Left lung (tissue), 10 donors: ENCODE results near the gene AUTS2. TPM values are rescaled to one million over a fixed set of nuclear protein-coding genes. Genes with fewer than 3 reads are reported as not detected.

ENCODE experiments used
- ATAC-seq: fragments of 200-7000 bp; cut with Tn5 transposase; one replicate; pipeline ENCODE4 v1.9.1; 2020; ENCODE audit warnings: moderate library complexity
- DNase-seq, 4 donors: peaks; one replicate each; pipeline ENCODE4 v3.0.0-alpha.2; 2013 to 2020
- H3K27ac ChIP-seq, 2 donors: fragments of 200-600 bp; sonication (generic) in 1 of 2; one replicate each; pipeline versions ENCODE4 v1.5.0 to v1.8.0; 2020 to 2021
- H3K27me3 ChIP-seq, 2 donors: fragments of 200-600 bp; sonication (generic) in 1 of 2; one replicate each; pipeline versions ENCODE4 v1.5.0 to v1.8.0; 2020 to 2021
- H3K36me3 ChIP-seq, 2 donors: fragments of 200-600 bp; sonication (generic) in 1 of 2; one replicate each; pipeline versions ENCODE4 v1.5.0 to v1.8.0; 2020 to 2021
- H3K4me1 ChIP-seq, 2 donors: fragments of 200-600 bp; one replicate each; pipeline ENCODE4 v1.8.0; 2021
- H3K4me3 ChIP-seq, 2 donors: fragments of 200-600 bp; sonication (generic) in 1 of 2; one replicate each; pipeline versions ENCODE4 v1.5.0 to v1.8.0; 2020 to 2021; ENCODE audit warnings: mild to moderate bottlenecking in 1 of 2
- H3K9me3 ChIP-seq, 2 donors: fragments of 200-600 bp; sonication (generic) in 1 of 2; one replicate each; pipeline versions ENCODE4 v1.5.0 to v1.8.0; 2020 to 2021
- intact Hi-C, 2 donors: fragments of 100-400 bp; cut with DNase I; formaldehyde crosslinking; loops; one replicate each; pipeline versions ENCODE4 v1.11.2 to v1.14.2; 2022
- polyA plus RNA-seq, 6 donors: library from polyadenylated mRNA; unstranded; fragments of 120-200 nt; gene quantifications; one replicate each; pipeline ENCODE4 v1.2.1, GENCODE V29; 2013; ENCODE audit not compliant: insufficient read length in 6 of 6
- total RNA-seq, 2 donors: library from RNA; stranded (reverse); fragmentation: NEBNext Ultra II Directional; extraction: Animal tissue kit (Norgen Biotek cat#: 25700); gene quantifications; one replicate each; pipeline ENCODE4 v1.2.1, GENCODE V29; 2021
- TF ChIP-seq, protein P1 (sequence below), 2 donors: fragments of 200-600 bp; sonication (generic) in 1 of 2; IDR thresholded peaks; one replicate each; pipeline versions ENCODE4 v1.5.0 to v1.8.0; 2021; ENCODE audit warnings: antibody characterized with exemption in 2 of 2
- donor health status: DM: no; HTN: yes; CAD: no.
- donor health status: DM: no; HTN: no; CAD: no.

AUTS2 gene
- total and polyA plus RNA-seq, 8 donors: 40.4 to 119 (median 103) TPM

DNA sequence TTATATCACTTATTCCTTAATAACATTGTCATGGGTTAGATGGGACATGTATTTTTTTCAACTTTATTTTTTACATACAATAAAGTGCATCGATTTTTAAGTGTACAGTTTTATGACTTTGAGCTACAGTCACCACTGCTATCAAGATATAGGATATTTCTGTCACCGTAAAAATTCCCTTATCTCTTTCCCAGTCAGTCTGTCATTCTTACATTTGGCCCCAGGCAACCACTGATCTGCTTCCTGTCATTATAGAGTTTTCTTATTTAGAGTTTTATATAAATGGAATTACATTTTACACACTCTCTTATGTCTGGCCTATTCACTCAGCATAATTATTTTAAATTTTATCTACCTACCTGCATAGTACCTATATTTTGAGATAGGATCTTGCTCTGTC, 145.2 kb downstream of the AUTS2 start:
- TF ChIP-seq, protein P1, sequence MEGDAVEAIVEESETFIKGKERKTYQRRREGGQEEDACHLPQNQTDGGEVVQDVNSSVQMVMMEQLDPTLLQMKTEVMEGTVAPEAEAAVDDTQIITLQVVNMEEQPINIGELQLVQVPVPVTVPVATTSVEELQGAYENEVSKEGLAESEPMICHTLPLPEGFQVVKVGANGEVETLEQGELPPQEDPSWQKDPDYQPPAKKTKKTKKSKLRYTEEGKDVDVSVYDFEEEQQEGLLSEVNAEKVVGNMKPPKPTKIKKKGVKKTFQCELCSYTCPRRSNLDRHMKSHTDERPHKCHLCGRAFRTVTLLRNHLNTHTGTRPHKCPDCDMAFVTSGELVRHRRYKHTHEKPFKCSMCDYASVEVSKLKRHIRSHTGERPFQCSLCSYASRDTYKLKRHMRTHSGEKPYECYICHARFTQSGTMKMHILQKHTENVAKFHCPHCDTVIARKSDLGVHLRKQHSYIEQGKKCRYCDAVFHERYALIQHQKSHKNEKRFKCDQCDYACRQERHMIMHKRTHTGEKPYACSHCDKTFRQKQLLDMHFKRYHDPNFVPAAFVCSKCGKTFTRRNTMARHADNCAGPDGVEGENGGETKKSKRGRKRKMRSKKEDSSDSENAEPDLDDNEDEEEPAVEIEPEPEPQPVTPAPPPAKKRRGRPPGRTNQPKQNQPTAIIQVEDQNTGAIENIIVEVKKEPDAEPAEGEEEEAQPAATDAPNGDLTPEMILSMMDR (IDR thresholded peaks at IDR 0.05): no peak
- Histone ChIP-seq H3K27ac (no peak overlapping the region), H3K27me3 (no peaks in the 10 kb centered on the region), H3K36me3 (no peaks in the 10 kb centered on the region), H3K4me1 (peaks cover 0 to 4% of the 10 kb centered on the region in 2 donors), H3K9me3 (no peaks in the 10 kb centered on the region), H3K4me3 (no peak overlapping the region)
- intact Hi-C loops: no loop called here
- no peak for DNase-seq
- ATAC-seq: no peak

DNA sequence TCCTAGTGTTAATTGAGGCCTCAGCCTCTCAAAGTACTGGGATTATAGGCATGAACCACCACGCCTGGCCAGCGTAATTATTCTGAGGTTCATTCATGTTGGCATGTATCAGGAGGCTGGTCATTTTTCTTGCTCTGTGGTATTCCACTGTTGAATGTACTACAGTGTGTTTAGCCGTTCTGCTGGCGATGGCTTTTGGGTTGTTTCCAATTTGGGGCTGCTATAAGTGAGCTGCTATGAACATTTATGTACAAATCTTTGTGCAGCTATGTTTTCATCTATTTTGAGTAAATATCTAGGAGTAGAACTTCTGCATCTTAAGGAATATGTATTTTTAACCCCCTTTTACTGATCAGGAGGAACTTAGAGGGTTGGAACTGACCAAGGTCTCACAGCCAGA, 145.8 kb downstream of the AUTS2 start:
- H3K4me3 ChIP-seq: no peak overlapping the region
- ATAC-seq: no peak
- DNase-seq: peak in 2 of 4 donors; percentile 39 to 59

DNA sequence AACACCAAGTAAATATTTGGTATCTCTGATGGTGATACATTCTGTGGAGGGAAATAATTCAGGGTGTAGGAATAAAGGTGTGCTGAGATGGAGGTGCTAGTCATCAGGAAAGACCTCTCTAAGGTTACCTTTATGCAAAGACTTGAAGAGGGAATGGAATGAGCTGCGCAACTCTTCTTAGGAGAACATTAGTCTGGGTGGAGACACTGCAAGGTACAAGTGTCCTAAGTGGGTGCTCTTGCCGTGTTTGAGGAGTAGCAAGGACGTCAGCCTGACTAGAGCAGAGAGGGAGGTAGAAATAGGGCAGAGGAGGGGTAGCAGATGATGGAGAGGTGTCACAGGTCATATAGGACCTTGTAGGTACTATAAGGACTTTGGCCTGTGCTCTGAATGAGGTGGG, 148.1 kb downstream of the AUTS2 start:
- intact Hi-C loops: no loop called here
- Histone ChIP-seq H3K4me3 (no peak overlapping the region), H3K27me3 (no peaks in the 10 kb centered on the region), H3K27ac (no peak overlapping the region), H3K4me1 (no peaks in the 10 kb centered on the region), H3K36me3 (no peaks in the 10 kb centered on the region), H3K9me3 (no peaks in the 10 kb centered on the region)
- ATAC-seq: peak; percentile 85
- TF ChIP-seq, protein P1 (IDR thresholded peaks at IDR 0.05): no peak
- no peak for DNase-seq

More for the DNA sequence above, 145.8 kb downstream of the AUTS2 start:
- H3K27ac ChIP-seq: no peak overlapping the region
- H3K27me3 ChIP-seq: no peaks in the 10 kb centered on the region
- peaks cover 0 to 4% of the 10 kb centered on the region in 2 donors for H3K4me1 ChIP-seq
- TF ChIP-seq, protein P1 (IDR thresholded peaks at IDR 0.05): no peak
- no peaks in the 10 kb centered on the region for H3K9me3 ChIP-seq
- no peaks in the 10 kb centered on the region for H3K36me3 ChIP-seq
- intact Hi-C loops: no loop called here

DNA sequence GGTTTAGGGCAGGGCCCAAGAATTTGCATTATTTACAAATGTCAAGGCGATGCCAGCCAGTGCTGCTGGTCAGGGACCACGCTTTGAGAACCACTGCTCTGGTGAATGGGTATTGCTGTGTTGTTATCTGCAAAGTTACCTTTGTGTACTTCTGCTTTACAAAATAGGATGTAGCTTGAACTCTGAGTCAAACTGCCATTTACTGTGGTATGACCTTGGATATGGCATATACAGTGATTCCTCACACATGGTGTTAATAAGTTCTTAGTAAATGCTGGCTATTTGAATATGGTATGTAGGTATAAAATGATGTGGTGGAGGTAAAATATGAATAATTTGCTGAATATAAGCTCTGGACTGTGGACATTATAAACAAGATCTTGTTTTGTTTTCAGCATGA, 148.9 kb downstream of the AUTS2 start:
- TF ChIP-seq, protein P1 (IDR thresholded peaks at IDR 0.05): no peak
- Histone ChIP-seq H3K4me1 (no peaks in the 10 kb centered on the region), H3K9me3 (no peaks in the 10 kb centered on the region), H3K4me3 (no peak overlapping the region), H3K27me3 (no peaks in the 10 kb centered on the region), H3K36me3 (no peaks in the 10 kb centered on the region), H3K27ac (no peak overlapping the region)
- DNase-seq: no peak
- ATAC-seq: no peak
- intact Hi-C loops: no loop called here

DNA sequence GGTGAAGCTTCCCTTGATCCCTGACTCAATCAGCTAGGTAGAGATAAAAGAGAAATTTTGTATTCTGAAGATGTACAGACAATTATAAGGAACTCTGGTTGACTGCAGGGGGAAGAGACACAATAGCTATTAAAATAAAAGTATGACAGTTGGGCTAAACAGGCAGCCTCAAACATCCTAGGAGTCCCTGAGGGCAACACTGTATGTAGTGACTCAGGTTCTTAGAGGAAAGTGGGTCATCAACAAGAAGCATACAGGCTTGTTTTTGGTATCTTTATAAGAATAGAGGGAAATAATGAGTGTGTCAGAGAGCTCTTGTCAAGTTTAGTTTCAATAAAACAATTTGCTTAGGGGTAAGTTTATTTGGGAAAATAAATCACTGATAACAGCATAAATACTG, 150.3 kb downstream of the AUTS2 start:
- ATAC-seq (no peak), DNase-seq (no peak)
- TF ChIP-seq, protein P1 (IDR thresholded peaks at IDR 0.05): no peak
- intact Hi-C loops: no loop called here
- Histone ChIP-seq H3K4me1 (no peaks in the 10 kb centered on the region), H3K27me3 (no peaks in the 10 kb centered on the region), H3K9me3 (no peaks in the 10 kb centered on the region), H3K27ac (no peak overlapping the region), H3K36me3 (no peaks in the 10 kb centered on the region), H3K4me3 (no peak overlapping the region)
